A673 (cell line): ENCODE results near the gene CNIH3. TPM values are rescaled to one million over a fixed set of nuclear protein-coding genes. Genes with fewer than 3 reads are reported as not detected.

Experiments
- BruUV-seq: library from RNA; stranded (reverse); fragments of 400-500 nt; replicated peaks from 2 replicates; lab custom pipeline; 2021; lab: Mats Ljungman, UMichigan
- CTCF ChIA-PET: fragments of 300-600 bp; sonication (Branson Sonifier 250); formaldehyde crosslinking; loops from one replicate; lab custom pipeline; 2022; ENCODE audit warnings: antibody characterized with exemption; lab: Charles Lee
- POLR2A ChIA-PET: fragments of 300-600 bp; sonication (Branson Sonifier 250); formaldehyde crosslinking; loops from one replicate; lab custom pipeline; 2022; ENCODE audit warnings: antibody characterized with exemption; ENCODE audit not compliant: low non-redundant PET; lab: Charles Lee
- DNase-seq: peaks from one replicate; pipeline ENCODE4 v3.0.0-alpha.2; 2015; ENCODE audit warnings: low spot score
- H3K27ac ChIP-seq: fragments of 200-600 bp; sonication (generic); 2 replicates; pipeline ENCODE4 v1.5.1; 2016; ENCODE audit warnings: mixed run types, low read depth, mild to moderate bottlenecking, mixed read lengths, antibody characterized with exemption, low read length; ENCODE audit not compliant: poor library complexity, severe bottlenecking
- H3K27me3 ChIP-seq: fragments of 200-600 bp; sonication (generic); replicated peaks from 2 replicates; pipeline ENCODE4 v1.6.1; 2017; ENCODE audit warnings: mixed run types, low read depth, mild to moderate bottlenecking, mixed read lengths, antibody characterized with exemption, low read length; ENCODE audit not compliant: insufficient read depth, poor library complexity
- H3K36me3 ChIP-seq: fragments of 200-600 bp; sonication (generic); 2 replicates; pipeline ENCODE4 v1.6.1; 2016; ENCODE audit warnings: mixed run types, mild to moderate bottlenecking, mixed read lengths, antibody characterized with exemption, low read length; ENCODE audit not compliant: insufficient read depth, poor library complexity, severe bottlenecking
- H3K4me1 ChIP-seq: fragments of 200-600 bp; sonication (generic); 2 replicates; pipeline ENCODE4 v1.6.1; 2017; ENCODE audit warnings: mixed run types, mild to moderate bottlenecking, mixed read lengths, antibody characterized with exemption, low read length; ENCODE audit not compliant: insufficient read depth, poor library complexity, severe bottlenecking
- H3K4me3 ChIP-seq: fragments of 200-600 bp; sonication (generic); 2 replicates; pipeline ENCODE4 v1.5.1; 2016; ENCODE audit warnings: low read depth, mixed run types, mild to moderate bottlenecking, mixed read lengths, low read length; ENCODE audit not compliant: poor library complexity, severe bottlenecking
- H3K9me3 ChIP-seq: fragments of 200-600 bp; sonication (generic); 2 replicates; pipeline ENCODE4 v1.6.1; 2016; ENCODE audit warnings: mixed run types, low read depth, mild to moderate bottlenecking, mixed read lengths, antibody characterized with exemption, low read length; ENCODE audit not compliant: poor library complexity, severe bottlenecking
- CTCF ChIP-seq: fragments of 300-800, 200-600 bp; sonication (generic); conservative IDR thresholded peaks from 2 replicates; pipeline ENCODE4 v1.5.1; 2017; ENCODE audit warnings: low read depth, mild to moderate bottlenecking, antibody characterized with exemption, low read length, moderate library complexity, mixed read lengths
- EZH2 ChIP-seq: fragments of 200-600 bp; sonication (generic); IDR thresholded peaks from 2 replicates; pipeline ENCODE4 v1.6.1; 2017; ENCODE audit warnings: borderline replicate concordance, low read depth, mild to moderate bottlenecking, mixed read lengths, antibody characterized with exemption, low read length; ENCODE audit not compliant: poor library complexity, severe bottlenecking
- intact Hi-C: fragments of 100-400 bp; cut with micrococcal nuclease; formaldehyde crosslinking; loops from one replicate; pipeline ENCODE4 v1.10.0; 2022; ENCODE audit not compliant: unreplicated experiment
- total RNA-seq: library from RNA; stranded (reverse); gene quantifications from 2 replicates; pipeline ENCODE4 v1.2.3, GENCODE V29; 2021

The CNIH3 gene
- total RNA-seq, 1 experiment from 2014 or later = 3.8 TPM

DNA sequence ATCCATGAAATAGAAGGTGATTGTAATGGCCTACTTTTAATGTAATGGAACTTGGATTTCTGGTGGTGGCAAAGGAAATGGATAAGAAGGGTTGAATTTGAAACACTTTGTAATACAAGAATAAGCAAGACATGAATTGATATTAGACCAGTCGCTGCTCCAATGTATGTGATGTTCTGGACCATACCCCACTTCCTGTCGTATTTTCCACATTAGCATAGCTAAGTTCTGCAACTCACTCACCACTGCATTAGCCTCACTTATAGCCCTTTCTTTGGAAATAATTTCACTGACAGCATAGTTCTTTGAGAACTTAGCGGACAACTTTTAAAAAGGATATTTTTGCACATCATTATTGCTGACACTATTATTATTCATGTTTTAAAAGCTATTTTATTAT is 32.3 kb upstream of the CNIH3 start:
- DNase-seq = no peak
- intact Hi-C loops = no loop called here
- no TSS peak for BruUV-seq
- TF ChIP-seq EZH2 = no peak
- no peak for TF ChIP-seq CTCF
- no peaks in the 10 kb centered on the region for H3K4me1 ChIP-seq
- no peak overlapping the region for H3K4me3 ChIP-seq
- ChIA-PET CTCF (no interaction called here), POLR2A (no interaction called here)
- H3K27me3 ChIP-seq = no peaks in the 10 kb centered on the region
- H3K9me3 ChIP-seq = no peaks in the 10 kb centered on the region
- no peaks in the 10 kb centered on the region for H3K36me3 ChIP-seq
- H3K27ac ChIP-seq = no peak overlapping the region

- Histone ChIP-seq H3K27me3 (no peaks in the 10 kb centered on the region), H3K9me3 (no peaks in the 10 kb centered on the region), H3K27ac (no peak overlapping the region), H3K4me3 (no peak overlapping the region), H3K36me3 (no peaks in the 10 kb centered on the region), H3K4me1 (no peaks in the 10 kb centered on the region)
- ChIA-PET POLR2A (no interaction called here), CTCF (no interaction called here)
- intact Hi-C loops = no loop called here
- DNase-seq = no peak
- BruUV-seq = no TSS peak
- TF ChIP-seq EZH2 = no peak
- no peak for TF ChIP-seq CTCF
Observed at GRCh38 chr1:224585051-224585450, 31.1 kb upstream of the CNIH3 start.

- Histone ChIP-seq H3K36me3 (no peaks in the 10 kb centered on the region), H3K9me3 (no peaks in the 10 kb centered on the region), H3K4me3 (no peak overlapping the region), H3K4me1 (no peaks in the 10 kb centered on the region), H3K27ac (no peak overlapping the region), H3K27me3 (no peaks in the 10 kb centered on the region)
- TF ChIP-seq EZH2 (no peak), CTCF (no peak)
- no TSS peak for BruUV-seq
- ChIA-PET CTCF (no interaction called here), POLR2A (no interaction called here)
- no peak for DNase-seq
- intact Hi-C loops = no loop called here
Observed at GRCh38 chr1:224587051-224587450, 29.1 kb upstream of the CNIH3 start.
